Bone marrow (tissue), 2 donors: ENCODE data around the gene THAP12.

Experiments
- DNase-seq, 2 donors: peaks; one replicate each; lab custom pipeline; 2025; lab: John Stamatoyannopoulos, UW

The THAP12 gene

DNA sequence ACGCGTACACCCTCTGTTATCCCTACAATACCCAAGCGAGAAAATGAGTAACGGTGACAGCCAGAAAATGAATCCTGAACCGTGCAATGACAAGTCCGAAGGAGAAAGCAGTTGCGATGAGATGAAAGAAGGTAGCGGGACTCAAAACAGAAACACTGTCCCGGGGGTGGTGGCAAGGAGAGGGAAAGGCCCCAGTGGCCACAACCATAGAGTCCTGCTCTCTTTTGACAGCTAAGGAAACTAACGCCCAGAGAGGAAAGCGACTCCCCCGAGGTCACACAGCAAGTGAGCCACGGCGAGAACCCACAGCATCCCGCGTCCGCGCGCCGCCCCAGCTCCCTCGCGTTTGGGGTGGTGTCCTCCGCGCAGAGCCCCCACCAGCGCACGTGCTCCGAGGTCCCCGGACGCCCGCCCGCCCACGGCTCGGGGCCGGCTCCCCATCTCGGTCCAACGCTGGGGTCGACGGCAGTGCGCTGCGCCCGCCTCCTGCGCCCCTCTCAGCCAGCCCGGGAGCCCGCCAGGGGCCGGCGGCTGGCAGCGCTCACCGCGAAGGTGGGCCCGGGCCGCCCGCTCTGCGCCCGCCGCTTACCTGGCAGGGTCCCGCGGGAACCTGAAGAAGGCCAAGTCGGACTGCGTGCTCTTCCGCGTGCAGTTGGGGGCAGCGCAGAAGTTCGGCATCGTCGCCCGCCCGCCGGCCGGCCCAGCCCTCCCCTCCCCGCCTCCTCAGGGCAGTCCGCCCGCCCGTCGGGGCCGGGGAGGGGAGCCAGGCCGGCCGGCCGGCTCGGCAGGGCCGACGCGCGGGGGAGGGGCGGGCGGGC, 564 bp downstream of the THAP12 start:
- DNase-seq = peak in 1 of 2 donors; percentile 5

DNA sequence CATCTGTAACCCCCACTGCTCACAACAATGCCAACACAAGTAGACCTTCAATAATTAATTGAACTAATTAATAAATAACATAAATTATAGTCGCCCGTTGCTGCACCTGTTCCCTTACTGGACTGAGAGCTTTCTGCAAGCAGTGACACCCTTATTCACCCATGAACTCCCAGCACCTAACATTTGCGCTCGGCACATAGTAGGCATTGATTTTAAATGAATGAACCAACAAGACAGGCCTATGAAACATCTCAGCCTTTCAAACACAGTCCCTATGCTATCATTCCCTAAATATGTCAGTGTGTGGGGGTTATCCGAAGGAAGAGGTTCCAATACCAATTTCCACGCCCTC, 1.1 kb downstream of the THAP12 start:
- no peak for DNase-seq

DNA sequence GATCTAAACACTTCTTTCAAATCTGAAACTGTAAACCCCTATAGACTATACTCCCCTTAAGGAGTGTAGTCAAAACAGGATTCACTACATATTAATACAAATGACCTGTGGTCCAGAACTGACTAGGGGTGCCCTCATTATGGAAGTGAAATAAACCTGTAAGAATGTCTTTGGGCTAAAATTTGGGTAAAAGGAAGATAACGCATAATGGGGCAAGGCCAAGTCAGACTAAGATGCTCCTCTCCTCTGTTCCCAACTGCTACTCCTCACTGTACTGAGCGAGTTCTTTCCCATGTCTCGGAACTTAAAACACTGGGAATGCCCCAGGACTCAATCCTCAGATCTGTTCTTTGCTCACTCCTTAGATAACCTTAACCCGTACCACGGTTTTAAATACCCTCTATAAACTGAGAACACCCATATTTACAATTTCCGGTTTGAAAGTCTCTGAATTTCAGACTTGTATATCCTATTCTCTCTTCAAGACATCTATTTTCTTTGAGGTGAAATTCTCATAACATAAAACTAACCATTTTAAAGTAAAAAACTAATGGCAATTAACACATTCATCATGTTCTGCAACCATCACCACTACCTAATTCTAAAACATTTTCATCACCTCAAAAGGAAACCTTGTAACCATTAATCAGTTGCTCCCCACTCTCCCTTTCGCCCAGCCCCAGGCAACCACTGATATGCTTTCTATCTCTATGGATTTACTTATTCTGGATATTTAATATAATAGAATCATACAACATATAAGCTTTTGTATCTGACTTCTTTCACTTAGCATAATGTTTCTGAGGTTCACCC, 4.0 kb downstream of the THAP12 start:
- no peak for DNase-seq

DNA sequence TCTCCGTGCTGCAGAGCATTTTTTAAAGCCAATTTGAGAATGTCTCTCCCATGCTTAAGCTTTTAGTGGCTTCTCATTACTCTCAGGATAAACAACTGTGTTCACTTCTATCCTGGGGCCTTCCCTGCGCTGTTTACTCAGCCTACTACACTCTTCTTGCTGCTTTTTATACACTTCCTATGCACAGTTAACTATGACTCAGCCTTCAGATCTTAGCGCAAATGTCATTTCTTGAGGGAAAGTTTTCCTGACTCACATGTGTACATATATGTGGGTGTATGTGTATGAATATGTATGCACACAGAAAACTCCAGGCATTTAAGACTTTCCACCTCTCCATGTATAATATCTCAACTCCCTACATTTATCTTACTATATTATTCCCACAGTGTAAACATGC, 9.8 kb downstream of the THAP12 start:
- peak in 1 of 2 donors; percentile 86 for DNase-seq

DNA sequence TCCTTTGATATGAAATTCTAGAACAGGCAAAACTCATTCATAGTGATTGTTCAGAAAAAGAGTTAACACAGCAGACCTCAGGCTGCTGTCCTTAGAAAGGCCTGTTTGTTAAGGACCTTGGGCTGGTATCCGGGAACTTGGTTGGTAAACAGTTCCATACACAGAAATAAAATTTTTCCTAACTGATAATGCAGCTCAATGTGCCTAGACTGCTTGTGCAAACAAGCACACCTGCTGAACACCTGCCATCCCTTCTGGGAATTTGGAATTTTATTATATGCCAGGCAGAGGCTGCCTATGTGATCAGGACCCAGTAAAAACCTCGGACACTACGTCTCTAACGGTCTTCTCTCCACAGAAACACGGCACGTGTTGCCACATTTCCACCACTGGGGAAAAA, 11.5 kb downstream of the THAP12 start:
- DNase-seq = no peak

DNA sequence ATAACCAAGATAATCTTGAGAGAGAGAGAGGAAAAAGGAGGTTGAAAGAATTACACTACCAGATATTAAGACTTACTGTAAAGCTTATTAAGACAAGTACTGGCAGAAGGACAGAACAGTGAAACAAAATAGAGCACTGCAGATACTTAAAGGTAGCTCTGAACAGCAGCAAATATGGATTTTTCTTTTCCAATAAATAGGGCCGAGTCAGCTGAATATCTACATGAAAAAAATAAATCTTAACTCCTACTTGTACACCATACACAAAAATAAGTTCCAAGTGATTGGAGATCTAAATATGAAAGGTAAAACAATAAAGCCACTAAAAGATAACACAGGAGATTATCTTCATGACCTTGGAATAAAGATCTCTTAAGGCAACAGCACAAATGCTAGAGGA, 12.4 kb downstream of the THAP12 start:
- DNase-seq = no peak

DNA sequence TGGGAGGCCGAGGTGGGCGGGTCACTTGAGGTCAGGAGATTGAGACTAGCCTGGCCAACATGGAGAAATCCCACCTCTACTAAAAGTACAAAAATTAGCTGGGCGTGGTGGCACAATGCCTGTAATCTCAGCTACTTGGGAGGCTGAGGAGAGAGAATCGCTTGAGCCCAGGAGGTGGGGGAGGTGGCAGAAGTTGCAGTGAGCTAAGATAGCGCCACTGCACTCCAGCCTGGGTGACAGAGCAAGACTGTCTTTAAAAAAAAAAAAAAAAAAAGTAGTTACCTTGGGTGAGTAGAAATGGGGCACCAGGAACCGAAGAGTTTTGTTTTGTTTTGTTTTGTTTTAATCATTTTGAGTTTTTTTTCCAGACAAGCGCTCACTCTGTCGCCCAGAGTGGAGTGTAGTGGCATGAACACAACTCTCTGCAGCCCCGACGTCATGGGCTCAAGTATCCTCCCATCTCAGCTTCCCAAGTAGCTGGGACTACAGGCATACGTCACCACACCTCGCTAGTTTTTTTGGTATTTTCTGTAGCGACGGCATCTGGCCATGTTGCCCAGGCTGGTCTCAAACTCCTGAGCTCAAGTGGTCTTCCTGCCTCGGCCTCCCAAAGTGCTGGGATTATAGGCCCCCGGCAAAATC, 15.8 kb downstream of the THAP12 start:
- DNase-seq = no peak

DNA sequence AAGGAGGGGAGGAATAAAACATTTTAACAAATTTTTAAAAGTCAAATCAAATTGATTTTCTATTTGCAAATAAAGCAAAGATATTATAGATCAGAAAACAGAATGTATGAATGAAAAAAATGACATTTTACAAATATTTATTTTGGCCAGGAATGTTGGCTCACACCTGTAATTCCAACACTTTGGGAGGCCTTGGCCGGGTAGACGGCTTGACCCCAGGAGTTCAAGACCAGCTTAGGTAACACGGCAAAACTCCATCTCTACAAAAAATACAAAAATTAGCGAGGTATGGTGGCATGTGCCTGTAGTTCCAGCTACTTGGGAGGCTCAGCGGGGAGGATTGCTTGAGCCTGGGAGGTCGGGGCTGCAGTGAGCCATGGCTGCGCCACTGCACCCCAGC, 18.2 kb downstream of the THAP12 start:
- DNase-seq = no peak

DNA sequence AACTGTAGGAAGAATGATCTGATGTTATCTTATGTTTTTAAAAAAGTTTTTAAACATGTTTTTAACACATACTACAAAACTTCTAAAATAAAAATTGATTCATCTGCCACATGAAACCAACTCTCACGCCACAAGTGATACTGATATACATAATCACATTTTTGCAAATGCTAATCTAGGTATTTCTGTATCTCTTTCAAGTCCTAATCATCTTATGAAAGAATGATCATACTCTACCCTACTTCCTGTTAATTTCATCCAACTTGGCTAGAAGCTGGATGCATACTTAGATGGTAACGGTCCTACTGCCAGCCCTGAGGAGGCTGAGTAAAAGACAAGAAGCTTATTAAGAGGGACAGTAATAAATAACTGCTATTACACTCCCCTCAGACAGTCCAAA, 19.2 kb downstream of the THAP12 start:
- DNase-seq = no peak

DNA sequence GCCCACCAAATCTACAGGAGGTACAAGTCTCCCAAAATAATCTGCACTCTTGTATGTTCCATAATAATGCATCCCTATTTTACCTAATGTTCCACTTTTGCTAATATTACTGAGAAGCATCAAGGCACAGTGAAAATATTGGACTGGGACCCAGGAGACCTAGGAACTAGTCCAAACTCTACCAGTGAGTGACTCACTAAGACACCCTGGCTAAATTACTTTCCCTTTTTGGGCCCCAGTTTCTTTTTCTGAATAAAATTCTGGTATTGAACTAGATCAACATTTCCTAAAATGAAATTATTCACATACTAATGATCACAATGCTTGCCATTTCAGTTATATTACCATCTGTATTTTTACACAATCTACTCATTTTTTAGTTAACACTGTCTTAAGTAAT, 19.6 kb downstream of the THAP12 start:
- no peak for DNase-seq

DNA sequence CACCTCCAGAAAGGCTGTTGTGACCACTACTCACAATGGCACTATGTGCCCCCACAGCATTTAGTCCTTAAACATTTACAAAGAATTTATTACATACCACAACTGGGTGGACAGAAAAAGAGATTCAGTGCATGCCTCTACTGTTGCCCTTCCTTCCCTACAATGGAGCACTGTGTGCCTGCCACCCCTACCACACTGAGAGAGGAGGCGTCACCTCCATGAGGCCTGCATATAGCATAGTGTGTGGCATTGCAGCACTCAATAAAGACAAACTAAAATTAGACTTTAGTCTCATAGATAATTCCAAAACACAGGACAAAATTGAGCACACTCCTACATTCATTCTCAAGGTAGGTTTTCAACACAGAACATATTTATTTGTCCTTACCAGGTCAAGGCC, 25.8 kb downstream of the THAP12 start:
- DNase-seq = no peak

DNA sequence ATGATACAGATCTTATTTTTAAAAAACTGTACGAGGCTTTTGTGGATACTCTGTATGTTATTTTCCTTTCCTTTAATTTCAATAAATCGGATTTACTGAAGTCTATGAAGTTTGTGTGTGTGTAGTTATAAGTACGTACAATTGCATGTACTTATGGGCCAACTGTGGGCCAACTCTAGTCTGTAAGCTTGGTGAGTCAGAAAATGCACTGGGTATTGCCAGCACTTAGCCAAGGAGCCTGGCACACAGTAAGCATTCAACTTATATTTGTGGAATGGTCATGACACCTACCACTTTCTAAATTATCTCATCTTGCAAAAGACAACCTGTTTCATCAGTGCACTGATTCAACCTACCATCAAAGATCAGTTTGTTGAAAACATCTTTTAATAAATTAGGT, 32.6 kb downstream of the THAP12 start:
- no peak for DNase-seq

DNA sequence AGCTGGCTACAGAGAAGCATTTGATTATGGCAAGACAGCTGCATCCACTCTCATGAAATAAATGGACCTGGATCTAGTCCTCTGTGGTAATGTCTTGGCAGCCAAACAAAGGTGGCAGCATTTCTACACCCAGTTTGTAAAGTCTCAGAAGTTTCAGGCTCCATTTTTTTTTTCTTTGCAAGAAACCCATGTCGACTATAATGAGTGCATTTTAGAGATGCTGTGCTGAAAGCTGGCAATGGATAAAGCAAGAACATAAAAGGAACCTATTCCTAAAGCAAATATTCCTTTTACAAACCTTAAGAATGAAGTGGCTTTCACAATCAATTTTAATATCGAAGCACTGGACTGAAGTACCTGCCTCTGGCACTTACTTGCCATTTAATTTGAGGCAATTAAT, 33.5 kb downstream of the THAP12 start:
- DNase-seq = no peak

DNA sequence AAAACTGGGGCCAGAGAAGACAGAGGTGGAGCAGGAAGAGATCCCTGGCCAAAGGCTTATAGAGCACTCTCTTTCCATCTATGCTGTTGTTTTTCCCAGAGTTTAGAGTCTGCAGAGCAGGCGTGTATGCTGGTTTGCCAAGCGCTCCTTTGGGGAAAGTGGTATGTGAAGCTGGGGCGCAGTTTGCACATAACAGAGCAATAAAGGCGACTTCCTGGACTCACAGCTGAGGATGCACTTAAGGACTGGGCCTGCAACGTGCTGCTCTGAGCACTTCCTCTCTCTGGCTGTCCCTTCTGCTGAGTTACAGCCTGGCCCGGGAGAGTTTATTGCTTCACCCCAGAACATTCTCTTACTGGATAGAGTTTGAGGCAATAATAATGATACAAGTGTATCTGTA, 41.7 kb downstream of the THAP12 start:
- DNase-seq = peak in 1 of 2 donors; percentile 72

DNA sequence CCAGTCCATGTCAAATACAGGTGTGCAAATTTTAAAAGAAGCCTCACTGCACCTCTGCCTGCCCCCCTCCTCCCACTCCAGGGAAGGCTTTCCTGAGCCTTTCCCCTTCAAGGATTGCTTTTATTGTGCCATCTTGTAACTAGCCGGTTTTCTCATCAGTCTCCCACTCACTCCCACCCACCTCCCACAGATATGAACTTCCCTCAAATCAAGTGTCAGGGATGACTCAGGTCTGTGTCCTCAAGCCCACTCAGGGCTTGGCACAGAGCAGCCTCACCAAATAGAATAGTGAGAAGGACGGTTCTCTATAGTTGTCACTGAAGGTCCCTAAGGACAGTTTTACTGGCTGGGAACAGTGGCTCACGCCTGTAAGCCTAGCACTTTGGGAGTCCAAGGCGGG, 43.0 kb downstream of the THAP12 start:
- no peak for DNase-seq

DNA sequence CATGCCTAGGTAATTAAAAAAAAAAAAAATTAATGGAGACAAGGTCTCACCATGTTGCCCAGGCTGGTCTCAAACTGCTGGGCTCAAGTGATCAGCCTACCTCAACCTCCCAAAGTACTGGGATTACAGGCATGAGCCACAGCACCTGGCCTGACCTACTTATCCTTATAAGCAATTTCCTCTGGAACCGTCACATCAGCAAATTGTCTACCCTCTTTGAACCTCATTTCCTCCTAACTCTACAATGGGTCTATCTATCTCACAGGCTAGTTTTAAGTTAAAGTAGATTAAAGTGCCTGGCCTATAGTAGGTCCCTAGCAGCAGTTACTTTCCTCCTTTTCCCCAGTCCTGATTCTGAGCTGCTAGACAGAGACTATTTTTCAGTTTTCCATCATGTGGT, 43.5 kb downstream of the THAP12 start:
- DNase-seq = no peak

DNA sequence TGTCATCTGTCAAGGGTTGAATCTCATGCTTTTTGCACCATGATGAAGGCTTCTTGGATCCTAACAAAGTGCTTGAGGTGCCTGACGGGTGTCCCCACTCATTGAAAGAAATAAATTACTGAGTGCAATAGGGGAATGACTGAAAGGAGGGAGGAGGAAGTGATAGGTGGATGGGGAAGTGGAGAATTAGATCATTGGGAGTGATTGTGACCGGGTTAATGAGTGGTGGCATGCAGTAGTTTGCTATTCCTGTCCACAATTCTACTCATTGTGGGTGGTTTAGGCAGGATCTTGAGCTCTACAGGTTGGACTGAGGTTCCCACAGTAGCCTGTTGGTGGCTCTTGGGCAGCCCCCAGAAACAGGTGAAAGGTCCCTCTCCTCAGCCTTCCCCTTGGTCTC, 44.3 kb downstream of the THAP12 start:
- DNase-seq = no peak

DNA sequence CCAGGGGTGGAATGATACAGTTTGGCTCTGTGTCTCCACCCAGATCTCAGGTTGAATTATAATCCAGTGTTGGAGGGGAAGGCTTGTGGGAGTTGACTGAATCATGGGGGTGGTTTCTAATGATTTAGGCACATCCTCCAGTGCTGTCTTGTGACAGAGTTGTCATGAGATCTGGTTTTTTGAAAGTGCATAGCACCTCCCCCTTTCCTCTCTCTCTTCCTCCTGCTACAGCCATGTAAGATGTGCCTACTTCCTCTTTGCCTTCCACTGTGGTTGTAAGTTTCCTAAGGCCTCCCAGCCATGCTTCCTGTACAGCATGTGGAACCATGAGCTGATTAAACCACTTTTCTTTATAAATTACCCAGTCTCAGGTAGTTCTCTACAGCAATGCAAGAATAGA, 45.1 kb downstream of the THAP12 start:
- DNase-seq = peak in 1 of 2 donors; percentile 66

DNA sequence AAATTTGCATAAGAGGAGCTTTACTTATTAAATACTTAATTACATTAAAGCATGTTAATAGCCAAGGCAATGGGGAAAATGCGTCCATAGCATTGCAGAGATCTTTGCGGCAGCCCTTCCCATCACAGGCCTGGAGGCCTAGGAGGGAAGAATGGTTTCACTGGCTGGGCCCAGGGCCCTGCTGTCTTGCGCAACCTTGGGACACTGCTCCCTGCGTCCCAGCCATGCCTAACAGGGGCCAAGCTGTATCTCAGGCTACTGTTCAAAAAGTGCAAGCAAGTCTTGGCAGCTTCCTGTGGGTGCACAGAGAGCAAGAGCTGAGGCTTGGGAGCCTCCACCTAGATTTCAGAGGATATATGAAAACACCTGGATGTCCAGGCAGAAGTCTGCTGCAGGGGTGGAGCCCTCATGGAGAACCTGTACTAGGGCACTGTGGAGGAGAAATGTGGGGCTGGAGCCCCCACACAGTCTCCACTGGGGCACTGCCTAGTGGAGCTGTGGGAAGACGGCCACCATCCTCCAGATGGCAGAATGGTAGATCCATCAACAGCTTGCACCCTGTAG, 46.0 kb downstream of the THAP12 start:
- no peak for DNase-seq

DNA sequence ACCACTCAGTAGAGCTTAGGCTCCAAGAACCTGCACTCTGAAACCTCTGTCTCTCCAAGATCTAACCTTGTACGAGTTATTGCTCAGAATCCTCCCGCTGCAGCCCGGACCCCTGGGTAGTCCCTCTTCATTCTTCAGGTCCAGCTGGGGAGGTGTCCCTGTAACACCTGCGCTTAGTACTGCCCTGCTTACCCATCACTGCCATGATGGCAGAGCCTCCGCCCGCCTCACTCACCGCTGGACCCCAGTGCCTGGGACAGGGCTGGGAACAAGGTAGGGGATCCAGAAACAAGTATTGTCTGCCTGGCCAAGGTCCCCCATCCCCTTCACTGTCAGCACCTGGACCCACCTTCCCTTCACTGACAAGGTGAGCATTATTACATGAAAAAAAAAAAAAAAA, 50.3 kb downstream of the THAP12 start:
- no peak for DNase-seq

DNA sequence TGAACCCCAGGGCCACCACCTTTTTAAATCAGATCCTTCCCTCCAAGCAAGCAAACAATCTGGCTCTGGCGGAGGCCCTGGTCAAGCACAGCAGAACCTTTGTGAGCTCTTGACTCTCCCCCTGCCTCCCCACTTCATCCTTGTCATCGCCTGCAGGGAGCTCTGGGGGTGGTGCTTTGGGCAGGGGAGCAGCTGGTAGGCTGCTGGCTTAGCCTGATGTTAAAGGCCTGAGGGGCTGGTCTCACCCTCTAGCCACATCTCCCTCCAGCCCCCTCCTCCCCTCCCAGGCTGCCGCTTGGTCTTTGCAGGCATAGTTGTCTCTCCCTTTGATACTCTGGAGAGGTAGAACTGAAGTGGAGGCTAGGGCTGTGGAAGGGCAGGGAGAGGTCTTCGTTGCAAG, 50.9 kb downstream of the THAP12 start:
- no peak for DNase-seq

DNA sequence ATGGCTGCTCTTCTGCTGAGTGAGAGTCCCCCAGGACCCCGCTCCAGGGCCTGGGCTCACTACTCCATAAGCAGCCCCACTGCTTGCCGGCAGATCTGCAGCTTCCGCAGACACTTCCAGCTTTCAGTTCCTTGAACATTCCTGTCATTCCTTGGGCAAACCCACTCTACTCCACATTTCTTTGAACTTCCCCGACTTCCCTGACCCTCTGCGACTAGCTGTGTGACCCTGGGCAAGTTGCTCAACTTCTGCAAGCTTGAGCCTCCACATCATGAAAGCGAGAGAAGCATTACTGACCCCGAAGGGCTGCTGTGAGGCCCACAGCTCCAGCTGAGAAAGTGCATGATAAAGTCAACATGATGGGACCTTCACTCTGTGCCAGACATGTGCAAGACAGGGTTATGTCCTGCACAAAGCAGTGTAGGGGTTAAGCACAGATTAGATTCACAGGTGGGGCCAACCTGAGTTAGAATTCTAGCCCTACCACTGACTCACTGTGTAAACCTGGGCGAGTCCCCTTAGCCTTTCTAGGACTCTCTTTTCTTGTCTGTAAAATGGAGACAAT, 51.8 kb downstream of the THAP12 start:
- DNase-seq = no peak
